Stimulated activated CD8-positive, alpha-beta memory T cell treated with anti-CD3 and anti-CD28 coated beads, Interleukin-7, amount 100 ng/mL, for 1 hour (primary cell): ENCODE results near the gene BBS12.

Experiments used
- DNase-seq, 2 donors: peaks; one replicate each; pipeline ENCODE4 v3.0.0-alpha.2; 2020; ENCODE audit warnings: low read depth in 2 of 2

BBS12 gene

DNA sequence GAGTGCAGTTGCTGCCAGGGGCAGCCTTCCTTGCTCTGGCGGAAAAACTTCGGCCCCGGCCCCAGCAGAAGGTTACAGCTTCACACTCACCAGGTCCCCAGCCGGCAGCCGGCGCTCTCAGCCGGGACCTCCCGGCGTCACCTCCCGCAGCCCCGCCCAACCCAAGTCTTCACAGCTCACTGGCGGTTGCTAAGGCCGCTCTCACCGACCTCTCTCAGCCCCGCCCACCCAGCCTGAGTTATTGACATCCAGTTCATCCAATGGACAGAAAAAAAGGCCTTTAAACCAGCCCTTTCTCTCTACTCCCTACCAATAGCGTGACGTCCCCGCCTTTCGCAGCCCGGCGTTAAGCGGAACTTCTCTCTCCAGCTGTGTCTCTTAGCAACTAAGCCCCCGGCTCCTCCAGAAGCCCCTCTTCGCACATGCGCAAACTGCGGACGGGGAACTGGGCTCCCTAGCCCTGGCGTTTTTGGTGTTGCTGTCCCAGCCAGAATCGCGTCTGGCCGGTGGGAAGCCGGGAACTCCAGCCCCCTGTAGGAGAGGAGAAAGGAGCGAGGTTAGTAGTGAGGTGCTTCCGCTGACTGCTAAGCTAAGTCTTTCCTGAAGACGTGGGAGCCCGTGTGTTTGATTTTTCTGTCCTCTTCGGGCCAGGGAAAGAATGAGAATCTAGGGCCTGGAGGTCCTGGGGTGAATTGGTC is at the start of gene BBS12:
TSS of gene BBS12 (plus strand) at position 376 of the 698 bp plus-strand sequence. CDS start 9,189 bp downstream, outside the sequence.
- peak; percentile 95 to 99 for DNase-seq

DNA sequence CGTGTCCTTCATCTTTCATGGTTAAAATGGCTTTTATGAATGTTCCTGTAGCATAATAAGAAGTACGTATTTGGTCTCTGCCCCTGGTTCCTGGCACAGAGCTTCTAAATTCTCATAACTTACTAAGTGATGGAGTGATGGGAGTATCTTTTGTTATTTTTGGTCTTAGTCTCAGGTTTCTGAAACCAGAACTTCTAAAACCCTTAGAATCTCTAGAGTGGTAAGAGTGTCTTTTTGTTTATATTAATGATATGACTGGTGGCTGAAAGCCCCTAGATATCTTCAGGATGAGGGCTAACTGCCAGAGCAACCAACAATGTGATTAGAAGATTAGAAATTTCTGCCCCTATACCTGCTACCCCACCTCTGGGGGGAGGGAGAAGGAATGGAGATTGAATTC is 45.8 kb upstream of the BBS12 start:
- DNase-seq: no peak

DNA sequence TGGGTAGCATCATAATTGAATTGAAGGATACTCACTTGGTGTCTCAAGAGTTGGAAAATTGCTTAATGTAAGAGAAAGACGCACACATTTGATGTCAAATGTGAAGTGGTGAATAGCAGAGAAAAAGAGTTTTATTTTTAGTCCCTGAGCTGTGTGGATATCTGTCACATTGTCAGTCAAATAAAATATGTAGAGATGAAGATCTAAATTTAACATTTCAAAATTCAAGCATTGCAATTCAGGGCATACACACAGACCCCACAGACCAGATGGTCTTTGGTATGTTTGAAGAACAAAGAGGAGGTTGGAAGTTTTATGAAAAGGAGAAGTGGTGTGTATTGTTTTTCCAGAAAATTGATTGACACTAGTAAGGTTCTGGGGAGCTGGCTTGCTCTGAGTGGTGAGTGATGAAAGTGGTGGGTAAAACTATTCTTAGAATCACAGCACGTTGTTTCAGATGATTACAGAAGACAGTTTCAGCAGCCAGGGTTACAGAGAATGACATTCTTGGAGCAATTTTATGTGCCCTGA is 44.9 kb upstream of the BBS12 start:
- DNase-seq: no peak

DNA sequence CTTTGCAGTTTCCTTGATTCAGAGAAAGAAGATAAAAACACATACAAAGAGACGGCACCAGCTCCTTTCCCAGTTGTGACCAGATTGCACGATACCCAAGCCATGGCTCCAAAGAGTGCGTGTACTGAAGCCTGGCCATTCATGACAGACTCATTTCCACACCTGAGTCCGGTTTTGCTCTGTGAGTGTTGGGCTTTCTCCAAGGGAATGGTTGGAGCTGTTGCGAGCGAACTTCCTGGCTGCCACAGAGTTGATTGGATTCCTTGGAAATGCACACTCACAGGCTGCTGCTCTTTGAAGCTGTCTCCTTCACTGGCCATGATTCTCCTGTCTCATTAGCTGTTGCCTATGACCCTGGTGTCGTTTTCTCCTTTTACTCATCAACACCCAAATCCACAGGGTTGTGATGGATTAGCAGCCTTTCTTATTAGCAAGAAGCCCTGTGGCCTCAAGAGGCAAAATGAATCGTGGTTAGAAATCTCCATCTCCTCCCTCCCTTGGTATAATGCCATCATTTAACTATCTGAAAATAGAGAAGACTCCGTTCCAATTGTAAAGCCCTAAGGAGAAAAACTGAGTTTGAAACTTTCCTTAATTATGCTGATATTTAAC is 43.9 kb upstream of the BBS12 start:
- no peak for DNase-seq

DNA sequence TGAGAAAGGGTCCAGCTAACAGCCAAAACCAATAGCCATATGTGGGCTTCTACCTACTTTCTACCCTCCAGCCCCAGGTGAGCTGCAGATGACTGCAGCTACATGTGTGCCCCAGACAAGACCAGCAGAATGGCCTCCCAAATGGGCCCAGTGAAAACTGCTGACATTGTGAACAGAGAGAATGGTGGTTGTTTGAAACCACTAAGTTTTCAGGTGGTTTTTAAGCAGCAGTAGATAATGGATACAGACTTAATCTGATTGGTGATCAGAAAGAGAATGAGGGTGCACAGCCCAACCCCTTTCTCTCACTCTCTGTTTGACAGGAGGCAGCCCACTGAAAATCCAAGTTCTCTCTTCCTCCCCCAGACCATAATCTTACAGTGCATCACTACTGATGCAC is 42.5 kb upstream of the BBS12 start:
- DNase-seq: no peak

DNA sequence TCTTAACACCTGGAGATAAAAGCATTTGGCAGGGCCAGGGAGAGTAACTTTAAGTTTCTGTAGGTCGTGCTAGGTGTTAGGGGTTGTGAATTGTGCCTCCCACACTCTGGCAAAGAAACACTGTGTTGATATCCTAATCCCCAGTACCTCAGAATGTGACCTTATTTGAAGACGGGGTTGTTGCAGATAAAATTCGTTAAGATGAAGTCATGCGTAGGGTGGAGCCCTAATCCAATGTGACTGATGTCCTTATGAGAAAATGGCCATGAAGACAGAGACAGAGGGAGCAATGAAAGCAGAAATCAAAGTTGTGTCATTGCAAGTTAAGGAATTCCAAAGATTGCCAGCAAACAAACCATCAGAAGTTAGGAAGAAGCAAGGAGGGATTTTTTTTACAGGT is 40.5 kb upstream of the BBS12 start:
- DNase-seq: no peak

DNA sequence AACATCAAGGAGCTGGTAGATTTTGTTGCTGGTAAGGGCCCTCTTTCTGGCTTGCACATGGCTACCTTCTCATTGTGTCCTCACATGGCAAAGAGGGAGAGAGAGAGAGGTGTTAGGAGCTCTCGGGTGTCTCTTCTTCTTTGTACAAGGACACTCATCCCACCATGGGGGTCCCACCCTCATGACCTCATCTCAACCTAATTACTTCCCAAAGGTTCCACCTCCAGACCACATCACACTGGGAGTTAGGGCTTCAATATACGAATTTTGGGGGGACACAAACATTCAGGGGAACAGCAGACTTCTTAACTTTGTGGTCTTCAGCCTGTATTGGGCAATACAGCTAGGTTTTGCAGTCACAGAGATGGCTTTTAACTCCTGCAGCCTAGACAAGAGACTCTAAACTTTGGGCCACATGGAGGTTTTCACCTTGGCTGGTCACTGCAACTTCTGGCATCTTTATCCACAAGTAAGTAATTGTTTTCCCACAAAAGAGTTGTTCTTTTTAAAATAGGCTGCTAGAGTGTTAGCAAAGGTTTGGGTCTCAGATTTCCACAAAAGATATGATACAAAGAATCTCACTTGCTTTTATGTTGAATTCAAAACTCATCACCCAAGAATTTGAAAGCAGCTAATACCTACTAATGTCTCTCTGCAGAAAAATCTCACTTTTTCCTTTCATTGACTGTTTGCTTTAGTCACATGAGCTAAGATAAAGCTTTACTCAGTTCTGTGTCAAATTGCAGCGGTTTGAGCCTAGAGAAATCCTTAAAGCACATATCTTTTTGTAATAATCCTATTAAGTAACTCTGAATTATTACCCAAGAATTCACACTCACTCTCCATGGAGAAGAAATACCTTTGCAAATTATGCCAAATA is 39.6 kb upstream of the BBS12 start:
- no peak for DNase-seq

DNA sequence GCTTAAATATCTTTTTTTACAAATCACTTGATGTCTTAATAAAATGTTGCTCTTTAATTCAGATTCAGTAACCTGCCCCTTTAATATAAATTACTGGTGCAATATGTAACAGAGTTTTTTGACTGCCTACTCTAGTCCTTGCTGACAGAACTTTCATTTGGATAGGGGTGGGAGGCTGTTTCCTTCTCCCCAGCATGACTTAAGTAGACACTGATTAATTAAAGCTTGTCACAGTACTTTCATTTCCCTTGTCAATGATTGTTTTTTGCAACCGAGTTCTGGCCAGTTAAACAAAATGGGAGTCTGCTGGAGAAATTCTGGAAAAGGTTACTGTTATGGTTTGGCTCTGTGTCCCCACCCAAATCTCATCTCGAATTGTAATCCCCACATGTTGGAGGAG is 37.3 kb upstream of the BBS12 start:
- DNase-seq: no peak

DNA sequence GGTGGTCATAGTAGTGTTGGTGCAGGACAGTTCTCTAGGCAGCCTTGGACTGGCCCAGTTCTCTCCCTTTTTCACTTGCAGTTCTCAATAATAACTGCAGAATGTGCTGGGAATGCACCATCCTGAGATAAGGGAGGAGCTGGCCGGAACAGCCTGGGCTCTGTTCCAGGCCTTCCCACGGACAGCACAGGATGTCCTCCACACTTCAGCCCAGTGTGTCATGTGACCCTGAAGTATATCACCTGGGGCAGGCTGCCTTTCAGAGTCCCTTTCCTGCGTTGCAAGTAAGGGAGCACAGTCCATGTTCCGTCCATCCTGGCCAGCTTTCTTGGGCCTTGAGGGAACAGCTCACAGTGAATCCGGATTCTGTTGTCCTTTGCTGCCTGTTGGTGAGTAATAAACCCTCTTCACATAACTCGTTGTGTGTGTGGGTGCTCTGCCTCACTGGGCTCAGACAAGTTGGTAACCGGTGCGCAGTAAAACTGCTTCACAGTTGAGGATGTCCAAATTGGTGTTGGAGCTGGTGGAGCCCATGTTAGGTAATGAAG is 32.3 kb upstream of the BBS12 start:
- no peak for DNase-seq

DNA sequence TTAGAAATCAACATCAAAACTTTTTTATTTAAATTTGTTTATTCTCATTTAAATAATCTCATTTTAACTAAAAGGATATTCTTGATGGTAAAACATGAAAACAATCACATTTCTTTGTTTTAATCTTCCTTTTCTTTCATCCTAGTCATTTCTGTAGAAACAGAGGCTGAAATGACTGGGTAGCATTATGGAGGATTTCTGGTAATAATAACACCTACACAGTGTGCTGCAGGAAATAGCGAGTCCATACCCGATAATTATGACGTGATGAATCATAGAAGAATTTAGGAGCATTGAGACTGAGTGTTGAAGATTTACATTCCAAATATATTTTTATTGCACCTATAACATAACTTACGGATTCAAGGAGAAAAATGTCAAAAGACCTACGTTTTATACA is 31.4 kb upstream of the BBS12 start:
- DNase-seq: no peak

DNA sequence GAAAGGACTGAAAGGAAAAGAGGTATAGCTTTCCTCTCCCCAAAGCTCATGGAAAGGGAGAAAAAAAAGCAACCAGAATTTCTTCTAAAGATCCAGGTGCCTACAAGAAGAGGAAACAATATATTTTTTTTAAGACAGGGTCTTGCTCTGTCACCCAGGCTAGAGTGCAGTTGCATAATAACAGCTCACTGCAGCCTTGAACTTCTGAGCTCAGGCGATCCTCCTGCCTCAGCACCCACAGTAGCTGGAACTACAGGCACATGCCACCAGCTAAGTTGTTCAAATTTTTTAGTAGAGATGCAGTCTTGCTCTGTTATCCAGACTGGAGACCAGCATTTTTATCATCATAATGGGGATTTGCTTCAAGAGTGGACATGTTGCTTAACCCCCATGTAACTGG is 30.5 kb upstream of the BBS12 start:
- DNase-seq: no peak

DNA sequence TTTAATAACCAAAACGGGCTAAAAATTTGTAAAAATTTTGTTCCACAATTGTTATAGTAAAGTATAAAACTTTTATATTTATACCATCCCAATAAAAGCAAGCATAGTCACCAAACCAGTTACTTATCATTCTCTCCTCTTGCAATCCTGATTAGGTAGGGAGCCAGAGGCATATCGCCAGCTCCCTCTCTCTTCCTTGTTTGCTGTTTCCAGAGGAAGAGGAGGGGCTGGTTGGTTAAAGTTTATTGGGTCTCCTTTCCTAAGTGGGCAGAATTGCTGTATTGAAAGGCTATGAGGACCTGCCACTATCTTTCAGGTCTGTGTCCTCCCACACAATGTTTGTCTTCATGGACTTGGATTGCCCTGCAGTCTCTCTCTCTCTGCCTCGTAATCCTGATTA is 29.6 kb upstream of the BBS12 start:
- DNase-seq: no peak

DNA sequence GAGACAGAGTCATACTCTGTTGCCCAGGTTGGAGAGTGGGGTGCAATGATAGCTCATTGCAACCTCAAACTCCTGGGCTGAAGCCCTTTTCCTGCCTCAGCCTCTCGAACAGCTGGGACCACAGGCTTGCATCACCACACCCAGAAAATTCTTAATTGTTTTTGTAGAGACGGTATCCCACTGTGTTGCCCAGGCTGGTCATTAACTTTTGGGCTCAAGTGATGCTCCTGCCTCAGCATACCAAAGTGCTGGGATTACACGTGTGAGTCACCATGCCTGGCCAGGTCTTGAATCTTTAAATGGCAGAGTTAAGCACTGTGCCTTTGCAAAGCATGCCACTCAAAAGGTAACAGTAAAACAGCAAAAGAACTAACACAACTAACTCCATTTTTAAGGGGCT is 28.6 kb upstream of the BBS12 start:
- DNase-seq: no peak

DNA sequence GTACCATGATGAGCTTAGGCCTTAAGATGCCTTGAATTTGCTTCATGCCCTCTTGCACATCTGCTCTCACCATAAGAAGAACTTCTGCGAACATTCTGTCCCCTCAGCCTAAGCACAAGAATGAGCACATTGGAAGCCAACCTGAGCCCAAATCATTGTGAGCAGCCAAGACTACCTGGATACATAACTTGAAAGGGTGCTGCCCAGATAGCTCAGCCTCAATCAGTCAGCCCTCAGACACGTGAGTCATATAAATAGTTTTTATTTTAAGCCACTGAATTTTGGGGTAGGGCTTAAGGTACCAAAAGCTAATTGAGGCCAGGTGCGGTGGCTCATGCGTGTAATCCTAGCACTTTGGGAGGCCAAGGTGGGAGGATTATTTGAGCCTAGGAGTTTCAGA is 27.5 kb upstream of the BBS12 start:
- DNase-seq: no peak

DNA sequence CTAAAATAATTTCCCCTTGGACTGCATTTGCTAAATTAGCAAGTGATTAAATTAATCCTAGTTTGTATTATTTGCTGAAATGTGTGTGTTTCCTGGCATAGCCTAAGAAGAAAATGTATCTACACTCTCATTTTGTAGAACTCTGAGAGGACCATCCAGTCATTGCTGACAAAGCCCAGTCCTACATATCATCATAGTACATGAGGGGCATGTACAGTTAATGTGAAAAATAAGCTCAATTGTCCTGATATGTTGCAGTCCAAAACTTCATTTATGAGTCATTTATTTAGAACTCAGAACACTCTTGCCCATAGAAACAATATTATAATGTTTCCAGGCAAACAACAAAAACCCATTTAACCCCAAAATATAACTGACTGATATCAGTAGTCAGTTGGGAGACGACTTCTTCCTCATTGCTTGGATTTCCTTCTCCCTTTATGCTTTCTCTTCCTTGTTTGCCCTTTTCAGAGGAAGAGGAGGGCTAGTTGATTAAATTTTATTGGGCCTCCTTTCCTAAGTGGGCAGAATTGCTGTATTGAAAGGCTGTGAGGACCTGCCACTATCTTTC is 26.9 kb upstream of the BBS12 start:
- DNase-seq: no peak

DNA sequence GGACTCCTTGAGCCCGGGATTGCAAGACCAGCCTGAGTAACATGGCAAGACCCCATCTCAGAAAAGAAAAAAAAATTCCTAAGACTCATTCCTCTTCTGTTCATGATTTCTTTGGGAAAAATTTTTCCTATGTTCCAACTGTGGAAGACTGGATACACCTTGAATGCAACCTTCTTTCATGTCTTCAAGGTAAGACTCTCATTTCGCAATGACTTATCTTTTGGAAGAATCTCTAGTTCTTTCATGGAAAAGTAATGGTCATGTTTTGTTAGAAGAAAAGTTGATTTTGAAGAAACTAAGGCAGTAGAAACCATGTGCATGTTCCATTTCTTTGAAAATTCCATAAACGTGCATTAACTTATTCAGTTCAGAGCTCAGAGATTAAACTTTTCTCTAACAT is 26.0 kb upstream of the BBS12 start:
- no peak for DNase-seq

DNA sequence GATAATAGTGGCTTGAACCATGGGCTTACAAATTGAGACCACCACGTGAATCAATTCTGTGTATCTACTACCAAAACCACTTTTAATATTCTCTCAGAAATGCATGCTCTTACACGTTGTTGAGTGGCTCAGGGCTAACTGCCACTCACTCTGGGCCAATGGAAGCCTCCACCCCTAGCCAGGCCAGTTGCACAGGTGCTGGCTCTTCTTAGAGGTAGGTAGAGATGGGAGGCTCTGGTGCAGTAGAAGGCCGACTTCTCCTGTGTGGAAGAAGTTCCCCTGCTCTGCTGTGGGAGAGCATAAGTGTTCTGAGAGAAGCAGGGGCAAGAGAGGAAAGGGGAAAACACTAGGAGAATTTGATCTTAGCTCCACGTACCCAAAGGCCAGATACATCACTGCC is 25.0 kb upstream of the BBS12 start:
- DNase-seq: no peak

DNA sequence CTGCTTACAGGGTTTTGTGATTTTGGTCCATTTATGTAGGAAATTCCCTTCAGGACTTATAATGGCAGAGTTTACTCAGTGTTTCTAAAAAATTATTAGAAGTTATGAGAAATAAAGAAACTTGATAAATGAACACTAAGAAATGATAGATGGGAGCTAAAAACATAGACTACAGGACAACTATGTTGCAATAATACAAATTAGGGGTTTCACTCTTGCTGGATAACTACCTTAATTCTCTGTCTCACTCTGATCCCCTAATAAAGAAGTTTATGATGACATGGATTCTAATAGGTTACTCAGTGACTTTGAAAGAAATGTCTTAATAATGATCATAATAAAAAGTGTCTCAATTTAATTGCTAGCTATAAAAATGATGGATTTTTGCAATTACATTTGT is 23.3 kb upstream of the BBS12 start:
- no peak for DNase-seq

DNA sequence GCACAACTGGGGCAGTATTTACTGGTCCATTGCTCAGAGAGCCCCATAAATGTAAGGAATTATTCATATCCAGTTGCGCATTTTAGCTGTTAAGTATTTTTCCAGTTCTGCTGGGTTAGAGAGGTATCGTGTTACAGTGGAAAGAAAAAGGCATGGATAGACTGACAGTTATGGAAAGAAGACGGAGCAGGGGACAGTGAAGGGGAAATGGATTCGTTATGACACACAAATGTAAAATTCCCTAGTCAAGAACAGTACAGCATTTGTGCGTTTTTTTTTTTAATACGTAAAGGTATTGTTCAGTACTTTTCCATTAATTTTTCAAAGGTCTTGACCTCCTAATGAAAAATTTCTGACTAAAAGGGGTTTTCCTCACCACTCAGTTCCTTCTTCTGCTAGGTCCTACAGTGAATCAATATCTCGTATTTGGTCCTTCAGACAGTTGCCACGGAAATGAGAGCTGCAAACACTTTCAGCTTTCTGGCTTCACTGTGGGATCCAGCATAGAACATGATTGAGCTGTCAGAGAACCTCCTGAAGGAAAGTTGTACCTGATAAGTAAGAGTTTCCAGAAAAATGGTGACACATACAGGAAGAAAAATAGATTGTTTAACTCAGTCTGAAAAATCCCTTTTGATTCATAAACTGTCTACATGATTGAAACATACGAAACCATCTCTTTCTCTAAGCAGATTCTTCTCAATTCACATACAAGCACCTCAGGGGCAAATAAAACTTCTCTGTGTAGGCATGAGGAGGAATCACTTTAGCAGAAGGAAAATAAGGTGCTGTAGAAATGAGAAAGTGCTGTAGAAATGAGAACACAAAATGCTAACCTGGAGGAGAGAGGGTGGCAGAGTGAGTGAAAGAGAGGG is 21.8 kb upstream of the BBS12 start:
- no peak for DNase-seq

DNA sequence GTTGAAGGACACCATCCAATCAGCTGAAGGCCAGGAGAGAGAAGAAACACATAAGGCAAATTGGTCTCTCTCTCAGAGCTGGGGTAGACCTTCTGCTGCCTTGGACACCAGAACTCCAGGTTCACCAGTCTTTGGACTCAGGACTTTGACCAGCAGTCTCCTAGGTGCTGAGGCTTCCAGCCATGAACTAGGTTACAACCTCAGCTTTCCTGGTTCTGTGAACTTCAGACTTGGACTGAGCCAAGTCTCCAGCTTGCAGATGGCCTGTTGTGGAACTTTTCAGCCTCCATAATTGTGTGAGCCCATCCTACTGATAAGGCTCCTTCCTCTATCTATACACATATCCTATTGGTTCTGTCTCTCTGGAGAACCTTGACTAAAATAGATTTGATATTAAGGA is 20.6 kb upstream of the BBS12 start:
- DNase-seq: no peak

DNA sequence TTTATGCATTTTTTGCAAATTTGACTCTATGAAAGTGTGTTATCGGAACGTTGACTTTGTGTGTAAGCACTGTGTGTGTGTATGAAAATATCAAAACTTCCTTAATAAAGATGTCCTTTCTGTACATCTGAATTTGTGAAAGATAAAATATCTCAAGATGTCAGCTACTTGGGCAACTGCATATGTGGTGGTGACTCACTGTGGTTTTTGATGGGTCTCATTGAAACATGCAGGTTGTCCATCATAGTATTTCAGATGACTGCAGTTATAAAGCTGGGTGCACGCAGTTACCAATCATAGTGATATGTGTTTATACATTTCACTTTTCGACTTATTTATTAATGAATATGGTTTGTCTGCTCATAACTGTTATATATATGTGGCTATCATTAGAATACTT is 19.7 kb upstream of the BBS12 start:
- no peak for DNase-seq
